Esophagus (tissue), 2 donors: ENCODE data around the gene SERTAD3. TPM values are rescaled to one million over a fixed set of nuclear protein-coding genes. Genes with fewer than 3 reads are reported as not detected.
"Not testable (repeated sequence)": the region's sequence is repeated elsewhere in the genome, so short reads cannot be mapped to it uniquely, and the experiment has no call there.

Source experiments
- H3K27ac ChIP-seq, 2 donors: one replicate each; pipeline ENCODE4 v1.5.1; 2013; ENCODE audit warnings: low read depth in 2 of 2, mild to moderate bottlenecking in 2 of 2, inconsistent platforms in 1 of 2, low read length in 1 of 2, moderate library complexity in 1 of 2
- H3K27me3 ChIP-seq, 2 donors: one replicate each; pipeline ENCODE4 v1.6.1; 2013; ENCODE audit warnings: low read length in 2 of 2, control low read depth in 1 of 2, mild to moderate bottlenecking in 1 of 2; ENCODE audit not compliant: insufficient read depth in 2 of 2, control insufficient read depth in 1 of 2
- H3K36me3 ChIP-seq, 2 donors: one replicate each; pipeline ENCODE4 v1.6.1; 2013; ENCODE audit warnings: low read length in 1 of 2; ENCODE audit not compliant: control insufficient read depth in 2 of 2, insufficient read depth in 2 of 2
- H3K4me1 ChIP-seq, 2 donors: one replicate each; pipeline ENCODE4 v1.6.1; 2013; ENCODE audit warnings: low read length in 1 of 2; ENCODE audit not compliant: control insufficient read depth in 2 of 2, insufficient read depth in 2 of 2
- H3K4me3 ChIP-seq, 2 donors: one replicate each; pipeline ENCODE4 v1.5.1; 2013; ENCODE audit warnings: low read length in 2 of 2, mild to moderate bottlenecking in 2 of 2, low read depth in 1 of 2, moderate library complexity in 1 of 2
- H3K9me3 ChIP-seq, 2 donors: one replicate each; pipeline ENCODE4 v1.6.1; 2013; ENCODE audit warnings: mild to moderate bottlenecking in 2 of 2, low read depth in 1 of 2, low read length in 1 of 2, moderate library complexity in 1 of 2; ENCODE audit not compliant: control insufficient read depth in 2 of 2, insufficient read depth in 1 of 2
- WGBS, 2 donors: extraction: QIAGEN DNeasy Blood & Tissue Kit; methylation state at CpG; one replicate each; pipeline ENCODE4 v1.1.7; 2013; 5-methylcytosine and 5-hydroxymethylcytosine counted together
- polyA plus RNA-seq, 2 donors: library from polyadenylated mRNA; stranded (reverse); fragments of 200-250 nt; gene quantifications; one replicate each; pipeline ENCODE4 v1.2.3, GENCODE V29; 2013
- donor health status: healthy with polysubstance abuse.
- donor health status: Bipolar disorder and iron deficiency.

SERTAD3 gene
- polyA plus RNA-seq, 2 donors = 12.2 to 19.1 TPM

DNA sequence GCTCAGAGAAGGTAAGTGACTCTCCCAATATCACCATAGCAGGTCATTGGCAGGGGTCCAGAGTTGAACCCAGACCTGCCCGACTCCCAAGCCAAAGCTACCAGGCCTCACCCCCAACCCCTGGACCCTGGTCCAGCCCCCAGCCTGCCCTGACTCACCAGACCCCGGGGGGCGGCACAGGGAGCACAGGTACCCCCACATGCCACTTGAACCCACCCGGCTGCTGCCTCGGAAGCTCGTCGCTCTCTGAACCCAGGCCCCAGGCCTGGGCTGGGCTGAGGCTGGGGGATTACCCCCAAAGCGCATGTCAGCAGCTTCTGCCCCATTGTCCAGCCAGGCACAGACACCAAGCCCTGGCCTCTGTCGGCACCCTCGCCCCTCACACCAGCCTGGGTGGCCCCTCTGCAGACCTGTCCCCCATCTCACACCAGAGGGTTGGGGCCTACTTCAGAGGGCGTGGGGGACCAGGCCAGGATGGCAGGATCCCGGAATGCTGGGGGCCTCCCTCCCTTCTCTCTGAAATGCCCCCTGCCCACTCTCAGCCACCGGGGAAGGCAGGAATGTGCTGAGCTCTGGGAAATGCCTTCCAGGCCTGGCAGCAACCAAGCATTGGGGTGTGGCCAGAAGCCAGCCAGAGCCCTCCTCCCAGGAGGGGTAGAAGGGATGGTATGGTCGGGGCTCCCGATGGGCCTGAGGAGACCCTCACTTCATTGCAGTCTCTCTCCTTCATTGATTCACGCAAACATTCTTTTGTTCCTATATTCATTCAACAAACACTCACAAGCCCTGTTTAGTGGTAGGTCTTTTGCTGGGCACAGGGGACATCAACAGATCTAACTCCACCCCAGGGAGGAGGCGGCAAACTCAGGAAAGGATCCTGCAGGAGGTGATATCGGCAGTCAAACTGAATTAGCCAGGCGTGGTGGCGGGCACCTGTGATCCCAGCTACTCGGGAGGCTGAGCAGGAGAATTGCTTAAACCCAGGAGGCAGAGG lies 29.3 kb downstream of the SERTAD3 start:
- H3K4me1 ChIP-seq = peaks cover 0 to 3% of the 10 kb centered on the region in 2 donors
- H3K27me3 ChIP-seq = no peaks in the 10 kb centered on the region
- H3K4me3 ChIP-seq = no peak overlapping the region
- H3K9me3 ChIP-seq = no peaks in the 10 kb centered on the region
- WGBS, 2 donors = 76 to 80% methylated on average over 21 of the region's 21 CpGs
- no peak overlapping the region for H3K27ac ChIP-seq
- H3K36me3 ChIP-seq = no peaks in the 10 kb centered on the region

GRCh38 chr19:40413291-40413845 lies 30.8 kb downstream of the SERTAD3 start, which contains the start of gene PRX:
TSS of gene PRX (minus strand) at chr19:40413378. CDS start at chr19:40407932, 5,446 bp downstream.
- Histone ChIP-seq H3K4me1 (peaks cover 0 to 3% of the 10 kb centered on the region in 2 donors), H3K27me3 (no peaks in the 10 kb centered on the region), H3K4me3 (no peak within 1 kb of the TSS), H3K9me3 (no peaks in the 10 kb centered on the region), H3K36me3 (no peaks in the 10 kb centered on the region), H3K27ac (no peak within 1 kb of the TSS)
- 42 to 58% methylated on average over 12 to 18 of the region's 18 CpGs for WGBS, 2 donors

DNA sequence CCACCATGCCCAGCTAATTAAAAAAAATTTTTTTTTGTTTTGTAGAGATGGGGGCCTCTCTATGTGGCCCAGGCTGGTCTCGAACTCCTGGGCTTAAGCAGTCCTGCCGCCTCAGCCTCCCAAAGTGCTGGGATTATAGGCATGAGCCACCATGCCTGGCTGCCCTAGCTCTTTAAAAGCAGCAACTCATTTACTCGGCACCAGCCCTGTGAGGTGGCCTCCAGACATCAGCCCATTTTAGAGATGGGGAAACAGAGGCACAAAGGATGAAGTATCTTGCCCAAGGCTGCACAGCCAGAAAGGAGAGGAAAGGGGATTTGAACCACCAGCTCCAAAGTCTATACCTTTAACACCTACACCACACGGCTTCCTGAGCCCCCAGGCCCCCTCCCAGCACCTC lies 31.3 kb downstream of the SERTAD3 start:
- H3K4me1 ChIP-seq = peaks cover 0 to 3% of the 10 kb centered on the region in 2 donors
- H3K36me3 ChIP-seq = no peaks in the 10 kb centered on the region
- H3K27ac ChIP-seq = no peak overlapping the region
- H3K27me3 ChIP-seq = no peaks in the 10 kb centered on the region
- H3K4me3 ChIP-seq = no peak overlapping the region
- no peaks in the 10 kb centered on the region for H3K9me3 ChIP-seq
- 74 to 78% methylated on average over 4 of the region's 4 CpGs for WGBS, 2 donors

DNA sequence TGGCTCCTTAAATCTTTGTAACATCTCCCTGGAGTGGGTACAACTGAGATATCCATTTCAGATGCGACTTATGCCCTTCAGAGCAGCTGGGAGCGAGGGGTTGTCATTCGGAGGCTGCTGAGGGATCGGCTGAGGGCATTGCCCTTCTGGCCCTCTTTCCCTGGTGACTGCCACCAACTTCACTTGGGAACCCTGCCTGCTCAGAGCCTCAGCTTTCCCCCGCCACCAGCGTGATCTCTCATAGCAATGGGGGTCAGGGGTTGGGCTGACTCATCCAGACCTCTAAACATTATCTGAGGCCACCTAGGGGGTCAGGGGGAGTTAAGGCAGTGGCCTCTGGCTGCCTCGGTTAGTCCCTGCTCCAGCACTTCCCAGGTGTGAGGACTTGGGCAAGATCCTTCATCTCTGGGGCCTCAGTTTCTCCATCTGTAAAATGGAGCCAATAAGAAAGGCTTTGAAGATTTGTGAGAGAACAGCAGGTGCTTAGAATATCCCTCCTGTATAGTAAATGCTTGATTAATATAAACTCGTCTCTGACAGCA lies 32.1 kb downstream of the SERTAD3 start:
- Histone ChIP-seq H3K36me3 (no peaks in the 10 kb centered on the region), H3K9me3 (no peaks in the 10 kb centered on the region), H3K4me1 (peaks cover 0 to 3% of the 10 kb centered on the region in 2 donors), H3K27ac (peak overlapping the region in 1 of 2 donors; percentile 13), H3K27me3 (no peaks in the 10 kb centered on the region), H3K4me3 (no peak overlapping the region)
- WGBS, 2 donors = 78% methylated on average over 8 of the region's 8 CpGs

- peaks cover 0 to 3% of the 10 kb centered on the region in 2 donors for H3K4me1 ChIP-seq
- 46 to 49% methylated on average over 16 of the region's 16 CpGs for WGBS, 2 donors
- no peaks in the 10 kb centered on the region for H3K27me3 ChIP-seq
- H3K9me3 ChIP-seq = no peaks in the 10 kb centered on the region
- no peaks in the 10 kb centered on the region for H3K36me3 ChIP-seq
- no peak overlapping the region for H3K4me3 ChIP-seq
- H3K27ac ChIP-seq = peak overlapping the region in 1 of 2 donors; percentile 34
Observed at GRCh38 chr19:40411125-40411842, 32.9 kb downstream of the SERTAD3 start.

- Histone ChIP-seq H3K27me3 (no peaks in the 10 kb centered on the region), H3K4me3 (no peak overlapping the region), H3K9me3 (no peaks in the 10 kb centered on the region), H3K27ac (no peak overlapping the region), H3K36me3 (no peaks in the 10 kb centered on the region), H3K4me1 (peaks cover 0 to 4% of the 10 kb centered on the region in 2 donors)
- WGBS, 2 donors = 72 to 74% methylated on average over 9 of the region's 9 CpGs
Observed at GRCh38 chr19:40410030-40410389, 34.1 kb downstream of the SERTAD3 start.

GRCh38 chr19:40408598-40408925 lies 35.6 kb downstream of the SERTAD3 start:
- H3K4me1 ChIP-seq, H3K27me3 ChIP-seq, H3K9me3 ChIP-seq, H3K36me3 ChIP-seq, H3K27ac ChIP-seq, H3K4me3 ChIP-seq: not testable (repeated sequence)
- 82 to 87% methylated on average over 8 of the region's 8 CpGs for WGBS, 2 donors

DNA sequence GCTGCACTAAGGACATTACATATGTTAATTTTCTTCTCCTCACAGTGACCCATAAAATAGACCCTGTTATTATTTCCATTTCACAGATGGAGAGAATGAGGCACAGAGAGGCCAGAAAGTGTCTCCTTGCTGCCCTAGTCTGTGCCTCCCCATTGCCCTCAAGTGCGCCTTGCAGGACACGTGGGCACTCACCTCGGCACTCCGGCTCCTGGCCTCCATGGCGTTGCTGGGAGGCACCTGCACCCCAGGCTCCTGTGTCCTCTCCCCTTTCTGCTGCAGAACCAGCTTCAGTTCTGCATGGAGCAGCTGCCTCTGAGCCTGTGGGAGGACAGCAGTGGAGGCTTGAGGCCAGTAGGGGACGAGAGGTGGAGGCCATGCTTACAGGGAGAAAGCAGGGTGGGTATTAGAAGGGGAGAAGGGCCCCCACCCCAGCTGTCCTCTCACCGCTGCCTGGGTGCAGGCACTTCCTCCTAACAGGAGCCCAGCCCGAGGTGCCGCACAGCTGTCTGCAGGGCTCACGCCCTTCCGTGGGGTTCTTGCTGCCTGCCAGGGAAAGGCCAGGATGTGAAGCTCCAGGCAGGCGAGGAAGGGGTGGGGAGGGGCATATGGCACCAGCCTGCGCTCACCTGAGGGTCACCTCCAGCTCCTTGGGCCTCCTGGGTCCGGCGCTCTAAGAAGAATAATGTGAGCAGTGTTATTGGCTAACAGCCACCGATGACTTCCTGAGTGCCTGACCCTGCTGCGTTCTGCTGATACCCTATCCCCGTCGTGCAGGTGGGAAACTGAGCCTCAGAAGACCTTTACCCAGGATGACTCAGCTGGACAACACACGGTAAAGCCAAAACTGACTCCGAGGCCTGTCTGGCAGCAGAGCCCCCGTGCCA lies 36.2 kb downstream of the SERTAD3 start:
- Histone ChIP-seq H3K4me3 (no peak overlapping the region), H3K27me3 (no peaks in the 10 kb centered on the region), H3K27ac (no peak overlapping the region), H3K9me3 (no peaks in the 10 kb centered on the region), H3K36me3 (no peaks in the 10 kb centered on the region), H3K4me1 (peaks cover 0 to 2% of the 10 kb centered on the region in 2 donors)
- 54 to 57% methylated on average over 22 of the region's 22 CpGs for WGBS, 2 donors
